ENCODE results near the gene TEX264. TPM values are rescaled to one million over a fixed set of nuclear protein-coding genes. Genes with fewer than 3 reads are reported as not detected.
A peak's percentile ranks its signal among the peaks of the same experiment; 100 is the strongest.

Gene TEX264
- total RNA-seq, 1 experiment from 2014 or later = 36.4 TPM

DNA sequence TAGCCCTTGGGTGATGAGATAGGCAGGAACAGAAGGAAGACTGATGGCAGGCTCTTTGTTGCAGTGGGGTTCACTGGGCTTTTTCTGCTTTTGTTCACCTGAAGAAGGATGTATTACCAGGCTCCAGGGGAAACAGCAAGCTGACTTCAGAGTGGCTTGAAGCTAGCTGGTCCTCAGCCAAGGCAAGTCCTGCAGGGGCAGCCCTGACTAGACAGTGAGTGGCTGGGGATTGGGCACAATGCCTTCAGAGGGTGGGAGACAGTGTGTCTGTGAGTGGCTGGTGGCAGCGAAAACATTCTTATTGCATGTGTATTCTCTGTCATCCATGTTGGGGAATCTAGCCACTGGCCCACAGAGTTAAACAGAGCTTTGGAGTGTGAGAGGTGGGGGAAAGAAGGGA, 2.3 kb upstream of the TEX264 start:
- Histone ChIP-seq H3K9me3 (replicated peaks) (no peaks in the 10 kb centered on the region), H3K4me1 (replicated peaks) (peaks cover 10% of the 10 kb centered on the region), H3K36me3 (peaks cover 4% of the 10 kb centered on the region; the same call in 1 of the 2 replicates), H3K27me3 (replicated peaks) (no peaks in the 10 kb centered on the region), H3K4me3 (no peak overlapping the region), H3K27ac (no peak overlapping the region)
- no peak for DNase-seq (ENCODE audit: low read depth in 1 of 2, low spot score in 2 of 2)

- H3K9me3 ChIP-seq (replicated peaks) = no peaks in the 10 kb centered on the region
- peak; percentile 50 to 79 for DNase-seq (ENCODE audit: low read depth in 1 of 2, low spot score in 2 of 2)
- H3K27me3 ChIP-seq (replicated peaks) = no peaks in the 10 kb centered on the region
- no peak overlapping the region for H3K4me3 ChIP-seq
- peaks cover 4% of the 10 kb centered on the region; the same call in 1 of the 2 replicates for H3K36me3 ChIP-seq
- peaks cover 10% of the 10 kb centered on the region for H3K4me1 ChIP-seq (replicated peaks)
- no peak overlapping the region for H3K27ac ChIP-seq
These were observed 1.6 kb upstream of the TEX264 start for GRCh38 chr3:51669241-51670052.

GRCh38 chr3:51670053-51670822, 814 bp upstream of the TEX264 start:
- Histone ChIP-seq H3K9me3 (replicated peaks) (no peaks in the 10 kb centered on the region), H3K4me1 (replicated peaks) (peaks cover 10% of the 10 kb centered on the region), H3K4me3 (peak overlapping the region; percentile 72), H3K36me3 (peaks cover 4% of the 10 kb centered on the region; the same call in 1 of the 2 replicates), H3K27ac (0 out of 2 replicates have a peak overlapping the region, but pooled peaks have one; percentile 2), H3K27me3 (replicated peaks) (no peaks in the 10 kb centered on the region)
- DNase-seq (ENCODE audit: low read depth in 1 of 2, low spot score in 2 of 2) = no peak

- DNase-seq (ENCODE audit: low read depth in 1 of 2, low spot score in 2 of 2) = peak; percentile 60 to 69
- peaks cover 4% of the 10 kb centered on the region; the same call in 1 of the 2 replicates for H3K36me3 ChIP-seq
- peaks cover 10% of the 10 kb centered on the region for H3K4me1 ChIP-seq (replicated peaks)
- H3K27me3 ChIP-seq (replicated peaks) = no peaks in the 10 kb centered on the region
- H3K9me3 ChIP-seq (replicated peaks) = no peaks in the 10 kb centered on the region
- peak overlapping the region; percentile 53 for H3K27ac ChIP-seq
- peak overlapping the region; percentile 72 for H3K4me3 ChIP-seq
These were observed 853 bp downstream of the TEX264 start for GRCh38 chr3:51671734-51672475.

GRCh38 chr3:51673181-51673801, 2.2 kb downstream of the TEX264 start:
- H3K27me3 ChIP-seq (replicated peaks) = no peaks in the 10 kb centered on the region
- no peak overlapping the region for H3K4me3 ChIP-seq
- H3K27ac ChIP-seq = no peak overlapping the region
- no peaks in the 10 kb centered on the region for H3K9me3 ChIP-seq (replicated peaks)
- no peak for DNase-seq (ENCODE audit: low read depth in 1 of 2, low spot score in 2 of 2)
- peaks cover 4% of the 10 kb centered on the region; the same call in 1 of the 2 replicates for H3K36me3 ChIP-seq
- peaks cover 10% of the 10 kb centered on the region for H3K4me1 ChIP-seq (replicated peaks)

- Histone ChIP-seq H3K4me1 (replicated peaks) (peaks cover 10% of the 10 kb centered on the region), H3K4me3 (no peak overlapping the region), H3K36me3 (peaks cover 4% of the 10 kb centered on the region; the same call in 1 of the 2 replicates), H3K27ac (no peak overlapping the region), H3K27me3 (replicated peaks) (no peaks in the 10 kb centered on the region), H3K9me3 (replicated peaks) (no peaks in the 10 kb centered on the region)
- no peak for DNase-seq (ENCODE audit: low read depth in 1 of 2, low spot score in 2 of 2)
These were observed 3.0 kb downstream of the TEX264 start for GRCh38 chr3:51673802-51674654.

DNA sequence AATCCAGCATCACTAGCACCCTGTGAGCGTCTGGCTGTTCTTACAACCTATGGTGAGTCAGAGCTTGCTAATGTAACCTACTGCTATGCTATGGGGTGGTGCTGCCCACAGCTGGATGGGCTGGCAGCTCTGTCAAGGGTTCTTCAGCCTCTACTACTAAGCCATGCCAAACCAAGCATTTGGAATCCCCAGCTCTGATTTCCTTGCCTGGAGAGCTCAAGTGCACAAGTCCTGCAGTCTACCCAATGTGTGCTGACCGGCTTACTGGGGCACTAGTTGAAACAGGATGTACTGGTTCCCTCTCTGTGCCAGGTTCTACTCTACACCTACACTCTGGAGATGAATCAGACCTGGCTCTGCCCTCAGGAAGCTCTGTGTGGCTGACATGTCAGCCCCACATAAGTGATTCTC, 4.2 kb downstream of the TEX264 start:
- no peaks in the 10 kb centered on the region for H3K9me3 ChIP-seq (replicated peaks)
- H3K36me3 ChIP-seq = peaks cover 4% of the 10 kb centered on the region; the same call in 1 of the 2 replicates
- no peak overlapping the region for H3K4me3 ChIP-seq
- H3K27me3 ChIP-seq (replicated peaks) = no peaks in the 10 kb centered on the region
- H3K27ac ChIP-seq = no peak overlapping the region
- peaks cover 10% of the 10 kb centered on the region for H3K4me1 ChIP-seq (replicated peaks)
- DNase-seq (ENCODE audit: low read depth in 1 of 2, low spot score in 2 of 2) = no peak

- no peak overlapping the region for H3K4me3 ChIP-seq
- no peak for DNase-seq (ENCODE audit: low read depth in 1 of 2, low spot score in 2 of 2)
- no peak overlapping the region for H3K27ac ChIP-seq
- H3K36me3 ChIP-seq = peaks cover 3% of the 10 kb centered on the region; the same call in 1 of the 2 replicates
- H3K4me1 ChIP-seq (replicated peaks) = peaks cover 6% of the 10 kb centered on the region
- no peaks in the 10 kb centered on the region for H3K9me3 ChIP-seq (replicated peaks)
- H3K27me3 ChIP-seq (replicated peaks) = no peaks in the 10 kb centered on the region
These were observed 5.1 kb downstream of the TEX264 start for GRCh38 chr3:51676102-51676640.

DNA sequence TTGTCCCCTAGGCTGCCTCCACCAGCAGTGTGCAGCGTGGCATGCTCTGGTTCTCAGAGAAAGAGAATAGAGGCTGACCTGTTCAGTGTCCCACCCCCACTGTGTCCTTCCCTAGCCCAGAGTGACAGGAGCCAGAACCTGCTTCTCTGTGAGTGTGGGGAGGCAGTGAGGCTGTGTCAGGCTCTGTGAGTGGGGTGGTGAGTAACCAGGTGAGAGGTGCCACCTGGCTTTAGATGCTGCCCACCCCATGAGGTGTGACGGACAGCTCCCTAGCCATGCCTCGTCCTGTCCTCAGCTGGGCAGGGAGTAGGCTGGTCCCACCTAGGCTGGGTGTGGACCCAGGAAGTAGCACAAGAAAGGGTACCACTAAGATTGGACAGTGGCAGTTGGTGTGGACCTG, 6.3 kb downstream of the TEX264 start:
- H3K4me3 ChIP-seq = no peak overlapping the region
- no peak overlapping the region for H3K27ac ChIP-seq
- no peaks in the 10 kb centered on the region for H3K27me3 ChIP-seq (replicated peaks)
- H3K36me3 ChIP-seq = peaks cover 1% of the 10 kb centered on the region; the same call in 1 of the 2 replicates
- no peaks in the 10 kb centered on the region for H3K9me3 ChIP-seq (replicated peaks)
- DNase-seq (ENCODE audit: low read depth in 1 of 2, low spot score in 2 of 2) = no peak
- peaks cover under 1% of the 10 kb centered on the region for H3K4me1 ChIP-seq (replicated peaks)

- no peaks in the 10 kb centered on the region for H3K27me3 ChIP-seq (replicated peaks)
- DNase-seq (ENCODE audit: low read depth in 1 of 2, low spot score in 2 of 2) = no peak
- no peaks in the 10 kb centered on the region for H3K9me3 ChIP-seq (replicated peaks)
- no peaks in the 10 kb centered on the region; the same call in 1 of the 2 replicates for H3K4me1 ChIP-seq (replicated peaks)
- H3K4me3 ChIP-seq = no peak overlapping the region
- H3K27ac ChIP-seq = no peak overlapping the region
- peaks cover 4% of the 10 kb centered on the region; the same call in 1 of the 2 replicates for H3K36me3 ChIP-seq
These were observed 7.1 kb downstream of the TEX264 start for GRCh38 chr3:51678186-51678585.

GRCh38 chr3:51678641-51679040, 7.6 kb downstream of the TEX264 start:
- Histone ChIP-seq H3K4me1 (replicated peaks) (no peaks in the 10 kb centered on the region; the same call in 1 of the 2 replicates), H3K9me3 (replicated peaks) (no peaks in the 10 kb centered on the region)
- DNase-seq (ENCODE audit: low read depth in 1 of 2, low spot score in 2 of 2) = no peak

GRCh38 chr3:51679318-51679717, 8.3 kb downstream of the TEX264 start:
- no peaks in the 10 kb centered on the region for H3K9me3 ChIP-seq (replicated peaks)
- H3K27me3 ChIP-seq (replicated peaks) = no peaks in the 10 kb centered on the region
- no peaks in the 10 kb centered on the region; the same call in 1 of the 2 replicates for H3K4me1 ChIP-seq (replicated peaks)
- no peak overlapping the region for H3K4me3 ChIP-seq
- DNase-seq (ENCODE audit: low read depth in 1 of 2, low spot score in 2 of 2) = no peak
- H3K36me3 ChIP-seq = peaks cover 4% of the 10 kb centered on the region; the same call in 1 of the 2 replicates
- no peak overlapping the region for H3K27ac ChIP-seq

More at GRCh38 chr3:51678641-51679040, 7.6 kb downstream of the TEX264 start:
- no peaks in the 10 kb centered on the region for H3K27me3 ChIP-seq (replicated peaks)
- no peak overlapping the region for H3K27ac ChIP-seq
- peaks cover 4% of the 10 kb centered on the region; the same call in 1 of the 2 replicates for H3K36me3 ChIP-seq
- no peak overlapping the region for H3K4me3 ChIP-seq
